IPS-NIHi11 (cell line): ENCODE measurements around the gene ADAMTS6.
A peak's percentile ranks its signal among the peaks of the same experiment; 100 is the strongest.

Experiments used
- DNase-seq: peaks from one replicate; pipeline ENCODE4 v3.0.0; 2012; ENCODE audit warnings: mixed read lengths, low spot score

Gene ADAMTS6

GRCh38 chr5:65103756-65104440 is 377.8 kb downstream of the ADAMTS6 start:
- DNase-seq: no peak

- DNase-seq: peak; percentile 68
These were observed 378.6 kb downstream of the ADAMTS6 start for GRCh38 chr5:65102976-65103711.

- no peak for DNase-seq
These were observed 379.2 kb downstream of the ADAMTS6 start for GRCh38 chr5:65102371-65102975.

- no peak for DNase-seq
These were observed 380.1 kb downstream of the ADAMTS6 start for GRCh38 chr5:65101632-65102100.

GRCh38 chr5:65100911-65101631 is 380.6 kb downstream of the ADAMTS6 start:
- peak; percentile 84 for DNase-seq
